OCI-LY7 (cell line): Measurements from ENCODE around the gene ATP6V1C2. TPM values are rescaled to one million over a fixed set of nuclear protein-coding genes. Genes with fewer than 3 reads are reported as not detected.

Experiments used
- BruUV-seq: library from RNA; stranded (reverse); fragments of 400-500 nt; replicated peaks from 2 replicates; lab custom pipeline; 2021; lab: Mats Ljungman, UMichigan
- CTCF ChIA-PET: fragments of 300-600 bp; sonication (Branson Sonifier 250); formaldehyde crosslinking; loops from one replicate; lab custom pipeline; 2022; ENCODE audit warnings: antibody characterized with exemption; ENCODE audit not compliant: unreplicated experiment; lab: Charles Lee
- POLR2A ChIA-PET: fragments of 300-600 bp; sonication (Branson Sonifier 250); formaldehyde crosslinking; loops from one replicate; lab custom pipeline; 2022; ENCODE audit warnings: antibody characterized with exemption; lab: Charles Lee
- DNase-seq: peaks from one replicate; pipeline ENCODE4 v3.0.0-alpha.2; 2015; ENCODE audit warnings: low spot score
- H2AFZ ChIP-seq: fragments of 200-600 bp; sonication (generic), shearing (Covaris generic); 2 replicates; pipeline ENCODE4 v1.6.1; 2014; ENCODE audit warnings: mild to moderate bottlenecking, antibody characterized with exemption, low read length, moderate library complexity
- H3K27ac ChIP-seq: fragments of 200-600 bp; sonication (generic); 2 replicates; pipeline ENCODE4 v1.5.1; 2014; ENCODE audit warnings: mixed run types, low read depth, mild to moderate bottlenecking, moderate library complexity, low read length, inconsistent platforms; ENCODE audit not compliant: poor library complexity, severe bottlenecking
- H3K36me3 ChIP-seq: fragments of 200-600 bp; sonication (generic); 2 replicates; pipeline ENCODE4 v1.6.1; 2014; ENCODE audit warnings: mild to moderate bottlenecking, antibody characterized with exemption, low read length, moderate library complexity, mixed read lengths; ENCODE audit not compliant: insufficient read depth
- H3K4me1 ChIP-seq: fragments of 200-600 bp; sonication (generic); 2 replicates; pipeline ENCODE4 v1.5.1; 2014; ENCODE audit warnings: mild to moderate bottlenecking, low read length; ENCODE audit not compliant: insufficient read depth, poor library complexity, severe bottlenecking
- H3K4me2 ChIP-seq: fragments of 200-600 bp; sonication (generic); 2 replicates; pipeline ENCODE4 v1.6.1; 2014; ENCODE audit warnings: mild to moderate bottlenecking, low read length
- H3K4me3 ChIP-seq: fragments of 200-600 bp; sonication (generic); 2 replicates; pipeline ENCODE4 v1.5.1; 2014; ENCODE audit warnings: mild to moderate bottlenecking, low read depth, low read length; ENCODE audit not compliant: poor library complexity, severe bottlenecking
- H3K79me2 ChIP-seq: fragments of 200-600 bp; sonication (generic); 2 replicates; pipeline ENCODE4 v1.6.1; 2016; ENCODE audit warnings: low read depth, mild to moderate bottlenecking, low read length, moderate library complexity, mixed read lengths; ENCODE audit not compliant: insufficient read depth
- H3K9me2 ChIP-seq: fragments of 200-600 bp; sonication (generic); 2 replicates; pipeline ENCODE4 v1.6.1; 2016; ENCODE audit warnings: mild to moderate bottlenecking, low read length, mixed read lengths; ENCODE audit not compliant: insufficient read depth
- H3K9me3 ChIP-seq: fragments of 200-600 bp; sonication (generic); 2 replicates; pipeline ENCODE4 v1.6.1; 2014; ENCODE audit warnings: mild to moderate bottlenecking, mixed run types, low read length, mixed read lengths
- H4K20me1 ChIP-seq: fragments of 200-600 bp; sonication (generic); 2 replicates; pipeline ENCODE4 v1.6.1; 2014; ENCODE audit warnings: mild to moderate bottlenecking, antibody characterized with exemption, low read length, moderate library complexity, mixed read lengths; ENCODE audit not compliant: insufficient read depth
- CTCF ChIP-seq: fragments of 200-600 bp; sonication (generic); conservative IDR thresholded peaks from 2 replicates; pipeline ENCODE4 v1.5.1; 2014; ENCODE audit warnings: mild to moderate bottlenecking, antibody characterized with exemption, low read length, moderate library complexity, mixed read lengths
- EZH2phosphoT487 ChIP-seq: fragments of 200-600 bp; sonication (generic); IDR thresholded peaks from 2 replicates; pipeline ENCODE4 v1.6.1; 2018; ENCODE audit warnings: low read depth, borderline replicate concordance, mild to moderate bottlenecking, mixed run types, antibody characterized with exemption, low read length, moderate library complexity, mixed read lengths
- intact Hi-C: fragments of 100-400 bp; cut with micrococcal nuclease; formaldehyde crosslinking; loops from one replicate; pipeline ENCODE4 v1.10.0; 2022; ENCODE audit not compliant: unreplicated experiment
- total RNA-seq, 2 experiments: library from RNA; depleted of rRNA in 1 of 2; stranded (reverse); fragments of >200 nt in 1 of 2; shearing (Covaris generic) in 1 of 2; gene quantifications; 2 replicates each; pipeline ENCODE4 v1.2.3, GENCODE V29; 2014 to 2022

Gene ATP6V1C2
- total RNA-seq, 2 experiments from 2014 or later = 0.13 TPM; not detected in 1

- DNase-seq = no peak
- CTCF ChIA-PET = no interaction called here
These were observed 49.7 kb downstream of the ATP6V1C2 start for GRCh38 chr2:10770956-10771750.

GRCh38 chr2:10771786-10772185 is 50.4 kb downstream of the ATP6V1C2 start:
- ChIA-PET POLR2A (no interaction called here), CTCF (no interaction called here)
- H4K20me1 ChIP-seq = no peaks in the 10 kb centered on the region
- intact Hi-C loops = no loop called here
- TF ChIP-seq CTCF (no peak), EZH2phosphoT487 (no peak)
- no TSS peak for BruUV-seq
- no peak overlapping the region for H2AFZ ChIP-seq
- no peaks in the 10 kb centered on the region for H3K36me3 ChIP-seq
- no peaks in the 10 kb centered on the region for H3K79me2 ChIP-seq
- no peak overlapping the region for H3K4me2 ChIP-seq
- H3K4me3 ChIP-seq = no peak overlapping the region
- no peak for DNase-seq
- no peaks in the 10 kb centered on the region for H3K9me2 ChIP-seq
- H3K9me3 ChIP-seq = no peaks in the 10 kb centered on the region
- H3K4me1 ChIP-seq = no peaks in the 10 kb centered on the region
- H3K27ac ChIP-seq = no peak overlapping the region

More at GRCh38 chr2:10770956-10771750, 49.7 kb downstream of the ATP6V1C2 start:
- POLR2A ChIA-PET = no interaction called here
- H3K9me2 ChIP-seq = no peaks in the 10 kb centered on the region
- no peaks in the 10 kb centered on the region for H3K79me2 ChIP-seq
- H3K4me3 ChIP-seq = no peak overlapping the region
- no peaks in the 10 kb centered on the region for H3K9me3 ChIP-seq
- TF ChIP-seq CTCF = no peak
- no TSS peak for BruUV-seq
- H3K4me2 ChIP-seq = no peak overlapping the region
- no peak overlapping the region for H3K27ac ChIP-seq
- no peaks in the 10 kb centered on the region for H3K4me1 ChIP-seq
- no peak overlapping the region for H2AFZ ChIP-seq
- H4K20me1 ChIP-seq = no peaks in the 10 kb centered on the region
- intact Hi-C loops = no loop called here
- no peaks in the 10 kb centered on the region for H3K36me3 ChIP-seq

DNA sequence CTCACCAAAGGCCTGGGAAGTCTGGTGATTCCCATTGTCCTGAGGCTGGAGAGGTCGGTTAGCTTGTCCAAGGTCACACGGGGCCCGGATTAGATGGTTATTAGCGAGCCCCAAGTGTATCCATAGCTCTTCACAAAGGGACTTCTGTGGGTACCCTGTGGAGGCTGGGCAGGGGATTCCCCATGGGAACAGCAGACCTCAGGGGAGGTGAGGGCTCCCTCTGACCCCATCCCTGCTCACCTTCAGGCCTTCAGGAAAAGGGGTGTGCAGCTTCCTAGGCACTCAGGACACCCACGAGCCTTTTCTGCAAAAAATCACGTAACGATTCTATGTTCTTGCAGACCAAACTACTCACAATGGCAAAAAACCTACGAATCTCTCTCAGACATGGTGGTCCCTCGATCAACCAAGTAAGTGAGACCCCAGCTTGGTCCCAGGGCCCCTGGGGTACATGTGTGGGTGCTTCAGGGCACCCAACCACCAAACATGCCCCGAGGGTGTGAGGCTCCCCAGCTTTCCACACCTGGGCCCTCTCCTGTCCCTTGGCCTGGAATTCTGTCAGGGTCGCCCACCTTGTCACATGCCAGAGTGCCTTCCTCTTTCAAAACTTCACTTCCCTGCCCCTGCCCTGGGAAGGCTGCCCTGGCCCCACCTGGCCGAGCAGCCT is 50.9 kb downstream of the ATP6V1C2 start:
- no peak for DNase-seq
- BruUV-seq = no TSS peak
- no peaks in the 10 kb centered on the region for H3K9me2 ChIP-seq
- H2AFZ ChIP-seq = no peak overlapping the region
- no peak overlapping the region for H3K4me3 ChIP-seq
- no peak overlapping the region for H3K4me2 ChIP-seq
- no peak for TF ChIP-seq CTCF
- TF ChIP-seq EZH2phosphoT487 = no peak
- no peaks in the 10 kb centered on the region for H3K4me1 ChIP-seq
- no peaks in the 10 kb centered on the region for H4K20me1 ChIP-seq
- CTCF ChIA-PET = no interaction called here
- intact Hi-C loops = no loop called here
- no peak overlapping the region for H3K27ac ChIP-seq
- H3K9me3 ChIP-seq = no peaks in the 10 kb centered on the region
- POLR2A ChIA-PET = no interaction called here
- H3K36me3 ChIP-seq = no peaks in the 10 kb centered on the region
- no peaks in the 10 kb centered on the region for H3K79me2 ChIP-seq
